Natural killer cell (primary cell): Measurements from ENCODE around the gene KIT. TPM values are rescaled to one million over a fixed set of nuclear protein-coding genes. Genes with fewer than 3 reads are reported as not detected.

Experiments used
- ATAC-seq, 3 donors: fragments of 150-1000 bp in 2 of 3; fragments of 200-7000 bp in 1 of 3; cut with Tn5 transposase; 1 replicate in 1 of 3; 2 replicates in 2 of 3; pipeline ENCODE4 v1.10.0; 2021; ENCODE audit warnings: mild to moderate bottlenecking in 2 of 3, moderate library complexity in 2 of 3
- DNase-seq, 2 donors: peaks; one replicate each; pipeline versions ENCODE4 v3.0.0 to v3.0.0-alpha.2; 2013 to 2021; ENCODE audit warnings: mixed read lengths in 1 of 2
- H3K27ac ChIP-seq: one replicate; pipeline ENCODE4 v1.5.1; 2013; ENCODE audit warnings: mild to moderate bottlenecking, low read length
- H3K27me3 ChIP-seq: one replicate; pipeline ENCODE4 v1.6.1; 2013; ENCODE audit warnings: low read length; ENCODE audit not compliant: control insufficient read depth, insufficient read depth
- H3K36me3 ChIP-seq: one replicate; pipeline ENCODE4 v1.6.1; 2013; ENCODE audit warnings: low read length; ENCODE audit not compliant: control insufficient read depth, insufficient read depth
- H3K4me1 ChIP-seq: one replicate; pipeline ENCODE4 v1.6.1; 2013; ENCODE audit warnings: low read length; ENCODE audit not compliant: control insufficient read depth, insufficient read depth
- H3K4me3 ChIP-seq: one replicate; pipeline ENCODE4 v1.5.1; 2013; ENCODE audit warnings: low read length
- H3K9me3 ChIP-seq: one replicate; pipeline ENCODE4 v1.6.1; 2013; ENCODE audit warnings: low read length; ENCODE audit not compliant: control insufficient read depth, insufficient read depth
- H3K27ac Mint-ChIP-seq, 2 donors: one replicate each; pipeline ENCODE4 v1.8.0; 2022; ENCODE audit warnings: mild to moderate bottlenecking in 2 of 2, mixed read lengths in 2 of 2, moderate library complexity in 1 of 2
- H3K27me3 Mint-ChIP-seq, 2 donors: one replicate each; pipeline ENCODE4 v1.8.0; 2022; ENCODE audit warnings: low read depth in 2 of 2, mixed read lengths in 2 of 2
- H3K36me3 Mint-ChIP-seq: one replicate; pipeline ENCODE4 v1.8.0; 2022; ENCODE audit warnings: mixed read lengths
- H3K4me1 Mint-ChIP-seq, 2 donors: one replicate each; pipeline ENCODE4 v1.8.0; 2022; ENCODE audit warnings: mixed read lengths in 2 of 2
- H3K4me3 Mint-ChIP-seq: one replicate; pipeline ENCODE4 v1.8.0; 2022; ENCODE audit warnings: mild to moderate bottlenecking, moderate library complexity, mixed read lengths
- H3K9me3 Mint-ChIP-seq, 2 donors: one replicate each; pipeline ENCODE4 v1.8.0; 2022; ENCODE audit warnings: mixed read lengths in 2 of 2
- WGBS: methylation state at CpG from one replicate; pipeline ENCODE4 v1.1.7; 2013; ENCODE audit warnings: missing lambda C conversion rate; ENCODE audit not compliant: insufficient coverage; 5-methylcytosine and 5-hydroxymethylcytosine counted together
- intact Hi-C: fragments of 100-400 bp; cut with micrococcal nuclease; formaldehyde crosslinking; loops from one replicate; pipeline ENCODE4 v1.14.2; 2022
- total RNA-seq, 4 donors: library from RNA; stranded (reverse); fragments of 120-200 nt in 1 of 4; gene quantifications; one replicate each; pipeline versions ENCODE4 v1.2.3 to v1.2.4, GENCODE V29; 2013 to 2022
- TF ChIP-seq, protein P1 (sequence below): fragments of 200-600 bp; IDR thresholded peaks from one replicate; pipeline ENCODE4 v1.8.0; 2022; ENCODE audit warnings: antibody characterized with exemption

KIT gene
- total RNA-seq, 3 donors from 2014 or later (not counting 1 experiment from before 2014, with no cell fraction given): 2.0 to 6.6 (median 3.2) TPM

DNA sequence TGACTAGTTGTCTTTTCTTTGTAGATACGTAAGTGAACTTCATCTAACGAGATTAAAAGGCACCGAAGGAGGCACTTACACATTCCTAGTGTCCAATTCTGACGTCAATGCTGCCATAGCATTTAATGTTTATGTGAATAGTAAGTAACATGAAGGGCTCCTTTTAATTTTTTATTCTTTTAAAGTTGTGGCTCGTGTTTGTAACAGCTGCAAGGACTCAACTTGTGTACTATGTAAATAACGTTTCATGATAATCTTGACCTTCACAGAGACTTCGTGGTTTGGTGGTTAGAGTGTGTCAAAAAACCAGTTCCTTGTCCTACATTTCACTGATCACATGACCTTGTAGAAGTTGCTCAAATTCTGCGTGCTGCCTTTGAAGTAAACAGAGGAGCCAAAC lies 51.6 kb downstream of the KIT start:
- intact Hi-C loops: loop anchor here (2.0 kb wide), 1 partner anchor 25 kb away; no protein-coding TSS in a partner anchor

DNA sequence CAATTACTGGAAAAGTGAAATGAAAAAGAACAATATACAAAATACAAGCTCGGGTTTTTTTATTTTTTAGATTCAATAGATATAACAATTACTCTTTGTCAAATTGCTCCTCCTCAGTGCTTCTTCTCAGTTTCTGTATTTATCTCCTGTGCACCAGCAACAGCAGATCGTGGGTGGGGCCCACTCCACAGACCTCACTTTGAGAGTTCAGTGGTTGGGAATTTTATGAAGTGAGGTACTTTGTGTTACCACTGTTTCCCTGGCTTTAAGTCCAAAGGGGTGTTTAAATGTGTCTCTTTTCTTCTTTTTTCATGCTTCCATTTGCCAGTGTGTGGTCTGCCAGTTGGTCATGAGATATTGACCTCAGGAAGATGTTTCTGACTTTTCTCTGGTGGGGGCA lies 54.4 kb downstream of the KIT start:
- no peak overlapping the region for H3K27ac ChIP-seq
- no peaks in the 10 kb centered on the region for H3K36me3 ChIP-seq
- TF ChIP-seq, protein P1, sequence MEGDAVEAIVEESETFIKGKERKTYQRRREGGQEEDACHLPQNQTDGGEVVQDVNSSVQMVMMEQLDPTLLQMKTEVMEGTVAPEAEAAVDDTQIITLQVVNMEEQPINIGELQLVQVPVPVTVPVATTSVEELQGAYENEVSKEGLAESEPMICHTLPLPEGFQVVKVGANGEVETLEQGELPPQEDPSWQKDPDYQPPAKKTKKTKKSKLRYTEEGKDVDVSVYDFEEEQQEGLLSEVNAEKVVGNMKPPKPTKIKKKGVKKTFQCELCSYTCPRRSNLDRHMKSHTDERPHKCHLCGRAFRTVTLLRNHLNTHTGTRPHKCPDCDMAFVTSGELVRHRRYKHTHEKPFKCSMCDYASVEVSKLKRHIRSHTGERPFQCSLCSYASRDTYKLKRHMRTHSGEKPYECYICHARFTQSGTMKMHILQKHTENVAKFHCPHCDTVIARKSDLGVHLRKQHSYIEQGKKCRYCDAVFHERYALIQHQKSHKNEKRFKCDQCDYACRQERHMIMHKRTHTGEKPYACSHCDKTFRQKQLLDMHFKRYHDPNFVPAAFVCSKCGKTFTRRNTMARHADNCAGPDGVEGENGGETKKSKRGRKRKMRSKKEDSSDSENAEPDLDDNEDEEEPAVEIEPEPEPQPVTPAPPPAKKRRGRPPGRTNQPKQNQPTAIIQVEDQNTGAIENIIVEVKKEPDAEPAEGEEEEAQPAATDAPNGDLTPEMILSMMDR: no peak
- H3K4me1 ChIP-seq: peaks cover 29% of the 10 kb centered on the region
- no peaks in the 10 kb centered on the region for H3K9me3 ChIP-seq
- Mint-ChIP-seq H3K36me3 (no peaks in the 10 kb centered on the region), H3K27ac (no peak overlapping the region), H3K4me1 (peaks cover 45 to 47% of the 10 kb centered on the region in 2 donors), H3K27me3 (peaks cover 0 to 7% of the 10 kb centered on the region in 2 donors), H3K4me3 (no peak overlapping the region), H3K9me3 (no peaks in the 10 kb centered on the region)
- no peak for ATAC-seq
- no peak overlapping the region for H3K4me3 ChIP-seq
- intact Hi-C loops: no loop called here
- WGBS: 50% methylated on average over 2 of the region's 2 CpGs
- no peaks in the 10 kb centered on the region for H3K27me3 ChIP-seq
- DNase-seq: no peak

More for the DNA sequence above, 51.6 kb downstream of the KIT start:
- peaks cover 29% of the 10 kb centered on the region for H3K4me1 ChIP-seq
- Mint-ChIP-seq H3K4me3 (peak overlapping the region; percentile 69), H3K27me3 (peaks cover 0 to 7% of the 10 kb centered on the region in 2 donors), H3K9me3 (no peaks in the 10 kb centered on the region), H3K36me3 (no peaks in the 10 kb centered on the region), H3K27ac (peak overlapping the region; percentile 72 to 88), H3K4me1 (peaks cover 47 to 48% of the 10 kb centered on the region in 2 donors)
- H3K27ac ChIP-seq: peak overlapping the region; percentile 76
- DNase-seq (peak in 1 of 2 donors; percentile 56), ATAC-seq (peak; percentile 74 to 81 (median 77))
- H3K27me3 ChIP-seq: no peaks in the 10 kb centered on the region
- peak overlapping the region; percentile 10 for H3K4me3 ChIP-seq
- TF ChIP-seq, protein P1: no peak
- H3K36me3 ChIP-seq: no peaks in the 10 kb centered on the region
- no peaks in the 10 kb centered on the region for H3K9me3 ChIP-seq
- WGBS: 27% methylated on average over 7 of the region's 8 CpGs

GRCh38 chr4:54714631-54715030 lies 56.9 kb downstream of the KIT start:
- Mint-ChIP-seq H3K27me3 (no peaks in the 10 kb centered on the region), H3K27ac (no peak overlapping the region), H3K9me3 (no peaks in the 10 kb centered on the region), H3K4me3 (no peak overlapping the region), H3K36me3 (no peaks in the 10 kb centered on the region), H3K4me1 (peaks cover 21 to 23% of the 10 kb centered on the region in 2 donors)
- Histone ChIP-seq H3K4me1 (peaks cover 14% of the 10 kb centered on the region), H3K9me3 (no peaks in the 10 kb centered on the region), H3K27ac (no peak overlapping the region), H3K36me3 (no peaks in the 10 kb centered on the region), H3K27me3 (no peaks in the 10 kb centered on the region), H3K4me3 (no peak overlapping the region)
- WGBS: 81% methylated on average over 8 of the region's 8 CpGs
- DNase-seq (no peak), ATAC-seq (no peak)
- TF ChIP-seq, protein P1: no peak
- intact Hi-C loops: no loop called here

DNA sequence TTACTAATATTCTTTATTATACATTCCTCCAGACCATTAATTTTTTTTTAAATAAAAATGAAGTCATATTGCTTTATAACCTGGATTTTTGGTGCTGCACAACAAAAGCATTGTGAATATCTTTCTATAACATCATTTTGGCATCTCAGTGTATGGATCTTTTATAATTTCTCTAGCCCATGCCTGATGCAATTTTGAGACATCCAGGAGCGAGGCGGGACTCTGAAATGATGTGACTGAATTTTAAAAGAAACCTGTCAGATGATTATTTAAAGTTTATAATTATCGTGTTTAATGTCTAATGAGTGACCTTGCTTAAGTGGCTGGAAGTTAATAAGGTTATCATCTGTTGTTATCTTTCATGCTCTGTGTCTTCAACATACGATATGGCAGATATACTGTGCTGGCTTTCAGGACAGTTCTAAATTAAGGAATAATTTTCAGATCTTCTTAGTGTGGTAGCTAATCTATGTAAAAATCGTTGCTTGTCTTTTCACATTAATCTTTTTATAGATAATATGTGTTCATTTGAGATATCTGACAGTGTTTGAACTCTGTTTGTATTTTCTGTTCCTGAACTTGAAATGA lies 58.8 kb downstream of the KIT start:
- H3K9me3 ChIP-seq: no peaks in the 10 kb centered on the region
- no peaks in the 10 kb centered on the region for H3K4me1 ChIP-seq
- Mint-ChIP-seq H3K9me3 (no peaks in the 10 kb centered on the region), H3K4me3 (no peak overlapping the region), H3K4me1 (peaks cover 6% of the 10 kb centered on the region in 2 donors), H3K36me3 (no peaks in the 10 kb centered on the region), H3K27ac (no peak overlapping the region), H3K27me3 (no peaks in the 10 kb centered on the region)
- no peak overlapping the region for H3K27ac ChIP-seq
- TF ChIP-seq, protein P1: no peak
- DNase-seq (no peak), ATAC-seq (no peak)
- WGBS: 86% methylated on average over 4 of the region's 5 CpGs
- H3K4me3 ChIP-seq: no peak overlapping the region
- H3K36me3 ChIP-seq: no peaks in the 10 kb centered on the region
- H3K27me3 ChIP-seq: no peaks in the 10 kb centered on the region
- intact Hi-C loops: no loop called here
